Eye (tissue), 1 donor: ENCODE results near the gene PIMREG.
"Not testable (repeated sequence)": the region's sequence is repeated elsewhere in the genome, so short reads cannot be mapped to it uniquely, and the experiment has no call there.

Experiments used
- DNase-seq: peaks from one replicate; pipeline ENCODE4 v3.0.0-alpha.2; 2015

The PIMREG gene

DNA sequence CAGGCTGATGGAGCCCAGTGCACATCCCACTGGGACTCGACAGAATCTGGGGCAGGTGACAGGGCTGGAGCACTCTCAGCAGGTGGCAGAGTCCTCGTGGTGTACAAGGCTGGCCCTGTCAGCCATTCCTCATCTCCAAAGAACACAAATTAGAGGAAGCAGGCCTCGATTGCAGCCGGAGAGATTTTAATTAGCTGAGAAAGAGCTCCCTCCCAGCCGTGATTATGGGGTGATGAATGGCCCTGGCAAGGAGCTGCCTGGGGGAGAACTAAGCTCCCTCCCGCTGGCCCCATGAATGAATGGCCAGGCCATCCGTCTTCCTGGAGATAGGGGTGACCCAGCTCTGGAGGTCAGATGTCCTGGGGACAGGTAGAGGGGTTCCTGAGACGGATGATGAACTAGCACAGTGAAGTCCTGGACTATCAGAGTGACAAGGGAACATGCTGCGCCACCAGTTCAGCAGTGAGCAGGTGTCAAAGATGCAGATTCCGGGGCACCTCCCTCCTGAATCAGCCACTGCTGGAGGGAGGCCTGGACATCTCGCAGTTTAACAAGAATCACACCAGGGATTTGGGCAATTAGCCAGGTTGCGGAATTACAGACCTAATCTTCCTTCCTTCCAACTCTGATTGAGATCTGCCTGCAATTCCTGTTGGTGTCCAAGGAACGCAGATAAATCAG is 35.5 kb downstream of the PIMREG start:
- DNase-seq, result peak; percentile 71

DNA sequence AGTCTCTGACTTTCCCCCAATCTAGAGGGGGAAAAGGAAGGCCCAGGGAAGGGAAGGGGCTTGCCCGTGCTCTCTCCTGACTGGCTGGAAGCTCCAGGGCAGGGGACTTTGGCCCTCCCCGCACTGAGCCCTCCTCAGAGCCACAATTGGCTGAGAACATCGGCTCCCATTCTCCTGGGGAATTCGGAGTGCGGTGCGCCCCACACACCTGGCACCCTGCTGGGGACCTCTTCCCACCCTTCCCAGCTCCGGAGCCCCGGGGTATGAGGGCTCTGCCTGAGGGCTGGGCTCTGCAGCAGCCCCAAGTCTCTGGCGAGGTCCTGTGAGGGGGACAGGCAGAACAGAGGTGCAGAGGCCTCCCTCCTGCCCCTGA is 36.0 kb downstream of the PIMREG start:
- no peak for DNase-seq

DNA sequence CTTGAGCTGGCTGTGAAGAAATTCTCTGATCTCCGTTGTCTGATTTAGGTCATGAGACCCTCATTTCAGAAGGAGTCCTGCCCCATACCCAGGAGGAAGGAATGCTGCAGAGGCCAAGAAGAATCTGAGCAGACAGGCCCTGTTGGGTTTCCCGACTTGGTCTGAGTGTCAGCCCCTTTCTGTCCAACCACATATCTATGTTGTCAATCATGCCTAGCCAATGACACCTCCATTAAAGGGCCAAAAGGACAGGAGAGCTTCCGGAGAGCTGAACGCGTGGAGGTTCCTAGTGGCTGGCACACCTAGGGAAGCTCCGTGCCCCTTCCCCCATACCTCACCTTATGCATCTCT is 37.8 kb downstream of the PIMREG start:
- no peak for DNase-seq

DNA sequence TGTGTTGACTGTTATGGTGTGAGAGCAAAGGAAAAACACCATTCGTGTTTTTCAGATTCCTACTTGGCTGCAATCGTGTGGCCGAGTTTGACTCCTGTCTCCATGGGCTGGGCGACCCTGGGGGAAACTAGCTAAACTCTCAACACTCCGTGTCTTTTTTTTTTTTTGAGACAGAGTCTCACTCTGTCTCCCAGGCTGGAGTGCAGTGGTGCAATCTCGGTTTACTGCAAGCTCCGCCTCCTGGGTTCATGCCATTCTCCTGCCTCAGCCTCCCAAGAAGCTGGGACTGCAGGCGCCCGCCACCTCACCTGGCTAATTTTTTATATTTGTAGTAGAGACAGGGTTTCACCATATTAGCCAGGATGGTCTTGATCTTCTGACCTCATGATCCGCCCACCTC is 38.5 kb downstream of the PIMREG start:
- not testable (repeated sequence) for DNase-seq

DNA sequence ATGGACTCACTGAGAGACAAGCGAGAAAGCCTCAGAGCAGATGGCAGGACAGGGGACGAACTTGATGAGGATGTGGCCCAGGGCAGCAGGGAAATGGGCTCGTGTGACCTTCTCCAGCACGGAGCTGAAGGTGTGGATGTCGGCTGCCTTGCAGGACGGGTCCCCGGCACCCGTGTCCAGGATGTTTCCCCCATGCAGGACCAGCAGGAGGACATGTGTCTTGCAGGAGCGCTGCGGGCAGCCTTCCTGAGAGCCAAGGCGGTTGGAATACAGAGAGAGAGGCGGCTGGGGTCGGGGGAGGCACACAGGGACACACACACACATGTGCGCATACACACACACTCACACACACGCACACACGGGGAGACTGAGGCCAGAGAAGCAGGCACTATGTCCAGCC is 39.3 kb downstream of the PIMREG start:
- DNase-seq, result no peak

DNA sequence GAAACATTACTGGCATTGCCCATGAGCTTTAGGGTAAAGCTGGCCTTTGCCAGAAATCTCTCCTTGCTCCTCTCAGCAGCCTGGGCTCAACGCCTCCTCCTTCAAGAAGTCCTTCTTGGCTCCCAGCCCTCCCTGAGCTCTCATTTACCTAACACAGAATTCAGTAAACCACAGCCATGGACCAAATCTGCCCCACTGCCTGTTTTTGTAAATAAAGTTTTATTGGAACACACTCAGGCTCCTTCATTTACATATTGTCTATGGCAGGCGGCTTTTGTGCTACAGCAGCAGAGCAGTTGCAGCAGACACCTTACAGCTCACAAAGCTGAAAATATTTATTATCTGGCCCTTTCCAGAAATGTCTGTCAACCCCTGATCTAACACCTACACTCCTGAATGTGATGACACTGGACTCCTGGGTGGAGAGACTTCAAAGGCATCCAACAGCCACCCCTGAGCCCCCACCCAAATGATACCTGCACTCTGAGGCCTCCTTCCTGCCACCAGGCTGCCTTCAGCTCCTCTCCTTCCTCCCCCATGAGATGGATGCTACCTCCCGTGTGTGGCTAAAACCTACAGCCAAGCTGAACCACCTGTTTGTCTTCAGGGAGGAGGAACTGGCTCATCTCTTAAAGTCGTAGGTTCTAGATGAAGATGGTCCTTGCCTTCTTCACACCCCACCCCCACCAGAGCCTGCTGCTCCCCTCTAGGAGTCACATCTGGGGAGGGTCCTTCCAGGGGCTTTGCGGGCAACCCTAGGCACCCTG is 41.6 kb downstream of the PIMREG start:
- DNase-seq, result no peak

DNA sequence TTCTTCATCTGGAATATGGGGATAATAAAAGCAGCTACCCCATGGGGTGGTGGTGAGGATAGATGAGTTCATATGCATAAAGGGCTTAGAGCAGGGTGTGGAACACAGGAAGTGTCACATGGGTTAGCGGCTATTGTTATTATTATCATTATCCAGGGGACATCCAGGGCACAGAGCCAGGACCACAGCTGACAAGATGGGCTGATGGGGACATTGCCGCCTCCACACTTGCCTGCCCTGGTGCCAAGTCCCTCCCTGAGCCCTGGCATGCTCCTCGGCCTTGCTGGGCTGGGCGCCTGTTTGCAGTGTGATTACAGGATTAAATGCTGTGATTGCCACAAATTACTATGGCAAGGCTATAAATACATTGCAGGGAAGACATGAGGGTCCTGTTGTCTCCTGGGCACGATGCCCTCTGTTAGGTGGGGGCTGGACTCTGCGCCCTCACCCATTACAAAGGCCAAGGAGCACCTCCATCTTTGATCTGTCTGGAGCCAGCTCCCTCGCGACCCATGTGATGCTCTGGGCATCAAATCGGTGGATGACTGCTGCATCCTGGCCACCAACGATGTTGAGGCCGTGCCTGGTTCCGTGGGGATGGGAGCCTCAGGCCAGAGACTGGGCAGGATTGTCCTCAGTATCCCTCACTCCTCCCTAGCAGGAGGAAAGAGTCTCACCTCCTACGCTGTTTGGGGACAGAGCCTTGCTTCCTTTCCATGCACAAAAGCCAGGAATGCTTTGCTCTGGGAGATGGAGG is 43.2 kb downstream of the PIMREG start:
- no peak for DNase-seq

DNA sequence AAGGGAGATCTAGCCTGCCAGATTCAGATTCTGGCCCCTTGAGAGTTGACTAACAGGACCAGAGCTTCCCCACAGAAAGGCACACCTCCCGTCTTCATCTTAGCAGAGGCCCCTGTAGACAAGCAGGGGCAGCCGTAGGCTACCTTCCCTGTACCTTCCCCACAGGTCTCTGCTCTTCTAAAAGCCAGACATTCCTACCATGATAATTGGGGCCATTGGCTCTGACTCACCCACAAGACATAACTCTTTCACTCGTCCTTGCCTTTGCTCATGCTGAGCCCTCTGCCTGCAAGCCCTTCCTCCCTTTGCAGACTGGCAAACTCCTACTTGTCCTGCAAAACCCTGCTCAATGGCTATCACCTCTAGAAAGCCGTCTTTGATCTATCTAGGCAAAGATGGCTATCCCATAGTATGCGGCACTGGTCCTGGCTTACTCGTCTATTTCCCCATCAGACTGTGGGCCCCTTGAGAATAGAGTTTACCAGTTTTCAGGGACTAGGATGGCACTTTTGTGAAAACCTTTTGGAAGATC is 43.8 kb downstream of the PIMREG start:
- no peak for DNase-seq

DNA sequence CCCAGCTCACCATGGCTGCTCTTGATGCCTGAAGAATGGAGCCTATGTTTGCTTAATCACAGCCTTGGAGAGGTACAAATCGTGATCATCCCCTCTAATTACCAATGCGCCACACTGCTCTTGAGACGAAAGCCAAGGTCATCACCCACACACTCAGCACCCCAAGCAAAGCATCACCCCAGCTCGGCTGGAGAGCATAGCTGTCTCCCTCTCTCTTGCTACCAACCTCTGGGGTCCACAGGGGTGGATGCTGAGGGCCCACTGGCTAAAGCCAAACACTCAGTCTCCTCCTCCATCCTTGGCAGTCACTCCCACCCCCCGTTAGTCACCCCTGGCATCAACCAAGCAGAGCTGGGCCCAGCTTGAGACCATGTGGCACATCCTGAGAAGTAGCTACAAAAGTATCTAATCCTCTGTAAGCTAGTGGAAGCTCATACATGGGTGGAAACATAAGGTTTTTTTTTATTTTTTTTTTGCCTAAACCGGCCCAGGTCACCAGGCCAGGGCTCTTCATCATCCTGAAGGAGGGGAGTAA is 44.8 kb downstream of the PIMREG start:
- no peak for DNase-seq

DNA sequence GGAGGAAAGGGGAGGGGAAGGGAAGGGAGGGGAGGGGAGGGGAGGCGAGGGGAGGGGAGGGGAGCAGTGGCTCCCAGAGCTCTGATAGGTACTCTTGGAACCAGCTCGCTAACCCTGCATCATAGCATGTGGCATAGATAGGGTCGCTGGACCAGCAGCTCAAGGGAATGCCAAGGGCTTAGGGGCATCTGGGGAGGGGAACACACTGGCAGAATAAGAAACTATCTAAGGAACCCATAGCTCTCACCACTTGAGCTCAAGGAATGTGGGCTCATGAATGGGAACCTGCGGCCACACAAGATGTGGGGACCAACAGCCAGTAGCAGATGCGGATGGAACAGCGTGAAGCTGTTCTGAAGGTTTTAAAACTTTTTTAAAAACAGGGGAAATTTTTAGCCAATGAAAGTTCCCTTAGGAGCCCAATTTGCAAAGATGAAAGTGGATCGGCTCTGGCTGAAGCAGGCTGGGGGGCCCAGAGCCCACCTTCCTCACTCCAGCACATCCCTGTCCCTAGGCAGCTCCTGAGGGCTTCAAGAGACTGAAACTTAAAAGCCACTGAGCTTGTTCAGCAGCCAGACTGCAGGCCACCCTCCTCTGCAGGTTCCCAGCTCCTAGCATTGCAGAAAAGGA is 46.9 kb downstream of the PIMREG start:
- no peak for DNase-seq

DNA sequence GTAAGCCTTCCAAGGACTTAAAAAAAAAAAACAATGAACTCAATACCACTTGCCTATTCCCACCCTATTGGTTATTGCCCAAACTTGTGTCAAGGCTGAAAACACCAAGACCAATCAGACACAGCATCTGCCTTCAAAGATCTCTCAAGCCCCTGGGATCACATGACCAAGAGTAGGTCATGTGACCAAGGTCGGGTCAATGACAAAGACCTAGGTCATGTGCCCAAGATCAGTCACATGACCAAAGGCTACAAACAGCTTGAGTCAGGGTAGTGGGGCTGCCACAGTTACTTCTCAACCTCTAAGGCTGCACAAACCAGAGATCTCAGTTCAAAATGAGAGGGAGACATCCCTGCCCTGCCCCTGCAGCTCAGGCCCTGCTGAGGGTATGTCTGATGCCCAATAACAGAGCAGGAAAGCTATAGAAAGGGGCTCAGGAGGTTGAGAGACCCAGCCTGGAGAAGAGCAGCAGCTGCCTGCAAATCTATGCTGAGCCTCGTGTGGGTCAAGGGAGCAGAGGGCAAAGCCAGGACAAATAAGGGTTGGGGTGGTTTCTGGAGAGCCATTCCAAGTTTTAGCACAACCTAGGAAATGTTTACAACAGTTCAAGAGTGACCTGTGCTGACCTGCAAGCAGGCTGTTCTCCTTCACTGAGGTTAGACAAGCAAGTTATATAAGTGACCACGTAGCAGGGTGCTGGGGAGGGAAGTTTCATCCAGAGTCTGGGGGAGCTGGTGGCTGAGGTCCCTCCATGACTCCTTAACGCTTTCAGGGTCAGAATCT is 48.8 kb downstream of the PIMREG start:
- DNase-seq, result no peak

DNA sequence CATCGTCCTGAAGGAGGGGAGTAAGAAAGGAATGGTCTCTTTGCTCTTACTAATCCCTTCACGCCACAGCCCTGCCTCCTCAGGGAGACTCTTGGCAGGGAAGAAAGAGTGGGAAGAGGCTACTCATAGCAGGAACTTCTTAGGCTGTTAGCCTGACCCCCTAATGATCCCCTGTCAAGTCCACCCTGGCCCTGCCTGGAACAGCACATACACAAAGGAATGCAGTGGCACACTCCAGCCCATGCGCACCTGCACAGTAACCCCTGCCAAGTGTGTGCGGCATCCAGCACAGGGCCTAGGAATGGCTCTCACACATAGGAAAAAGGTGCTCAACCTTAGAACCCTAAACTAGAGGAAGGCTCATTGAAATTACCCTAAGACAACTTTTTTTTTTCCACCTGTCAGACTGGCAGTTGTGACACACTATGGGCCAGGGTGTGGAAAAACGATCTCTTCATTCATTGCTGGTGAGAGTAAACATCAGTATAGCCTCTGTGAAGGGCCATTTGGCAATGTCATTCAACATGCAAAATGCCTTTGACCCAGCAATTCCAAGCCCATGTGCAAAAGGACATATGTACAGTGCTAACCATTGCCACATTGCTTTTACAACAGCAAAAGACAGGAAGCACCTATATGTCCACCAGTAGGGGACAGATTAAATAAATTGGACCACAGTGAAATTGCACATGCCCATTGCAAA is 50.1 kb downstream of the PIMREG start:
- no peak for DNase-seq

DNA sequence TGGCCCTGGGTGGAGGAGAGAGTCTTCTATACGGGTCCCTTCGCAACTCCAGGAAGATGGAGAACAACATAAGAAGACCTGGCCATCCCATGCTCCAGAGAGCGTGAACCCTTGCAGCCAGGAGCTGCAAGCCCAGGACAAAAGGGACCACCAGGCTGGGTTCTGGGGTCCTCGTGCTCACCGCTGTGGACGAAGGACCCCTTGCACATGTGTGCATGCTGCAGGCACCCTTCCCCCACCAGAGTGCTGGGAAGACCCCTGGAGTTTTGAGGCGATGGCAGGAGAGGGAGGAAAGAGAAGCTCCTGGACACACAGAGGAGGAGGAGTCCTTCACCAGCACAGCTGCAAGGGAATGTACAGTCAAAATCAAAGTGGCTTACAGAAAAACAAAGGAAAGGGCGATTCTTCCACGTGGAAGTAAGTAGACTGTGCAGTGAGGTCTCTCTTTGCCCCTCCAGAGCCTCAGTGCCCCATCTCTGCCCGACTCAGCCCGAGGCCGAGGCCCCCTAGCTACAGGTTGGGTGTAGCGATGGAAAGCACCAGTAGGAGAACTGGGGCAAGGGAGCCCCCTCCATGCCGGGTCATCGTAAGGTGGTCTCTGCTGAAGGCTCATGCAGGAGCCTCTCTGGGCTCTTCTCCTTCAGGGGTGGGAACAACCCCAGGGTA is 51.3 kb downstream of the PIMREG start:
- no peak for DNase-seq

DNA sequence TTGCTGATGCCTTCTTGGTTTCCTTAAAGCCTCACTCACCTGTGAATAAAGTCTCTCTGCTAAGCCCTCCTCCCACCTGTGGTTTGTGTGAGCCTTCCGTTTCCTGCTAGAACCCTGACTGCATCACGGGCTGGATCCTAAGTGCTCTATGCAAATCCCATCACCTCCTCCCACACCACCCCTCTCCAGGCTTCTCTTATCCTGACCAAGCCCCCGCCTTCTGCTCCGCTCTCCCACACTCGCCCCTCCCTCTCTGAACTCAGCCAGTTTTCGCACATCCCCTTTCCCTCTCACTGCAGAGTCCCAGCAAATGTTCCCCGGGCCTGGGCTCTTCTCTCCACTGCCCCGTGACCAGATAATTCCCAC is 51.8 kb downstream of the PIMREG start:
- DNase-seq, result no peak

DNA sequence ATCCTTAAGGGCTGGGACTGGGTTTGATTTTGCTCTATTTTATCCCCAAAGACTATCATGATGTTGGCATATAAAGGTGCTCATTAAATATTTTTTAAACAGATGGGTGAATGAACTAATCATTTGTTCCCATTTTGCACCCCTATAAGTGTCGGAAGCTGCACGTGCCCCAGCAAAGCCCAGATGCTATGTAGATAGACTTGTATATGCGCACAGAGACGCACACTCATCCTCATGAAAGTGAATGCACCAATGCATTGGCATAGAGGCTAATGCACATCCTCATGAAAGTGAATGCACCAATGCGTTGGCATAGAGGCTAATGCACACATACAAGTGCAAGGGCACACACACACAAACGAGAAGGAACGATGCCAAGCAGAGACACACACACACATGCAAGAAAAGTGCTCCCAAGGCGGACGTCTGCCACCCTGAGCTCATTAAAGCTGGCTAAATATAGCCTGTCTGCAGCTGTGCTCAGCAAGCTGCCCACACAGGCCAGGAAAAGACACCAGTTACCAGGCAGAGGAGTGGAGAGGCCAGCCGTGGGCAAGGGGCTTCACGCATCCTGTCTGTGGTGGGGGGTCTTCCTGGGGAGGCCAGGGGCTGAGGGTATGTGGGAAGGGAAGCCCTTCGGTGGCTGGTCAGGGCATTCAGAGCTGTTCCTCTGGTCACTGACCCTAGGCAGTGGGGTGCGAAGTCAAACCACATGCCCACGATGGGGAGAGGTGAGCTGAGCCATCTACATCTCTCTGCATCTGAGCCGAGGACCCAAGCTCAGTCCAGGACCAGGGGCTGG is 52.6 kb downstream of the PIMREG start:
- no peak for DNase-seq

DNA sequence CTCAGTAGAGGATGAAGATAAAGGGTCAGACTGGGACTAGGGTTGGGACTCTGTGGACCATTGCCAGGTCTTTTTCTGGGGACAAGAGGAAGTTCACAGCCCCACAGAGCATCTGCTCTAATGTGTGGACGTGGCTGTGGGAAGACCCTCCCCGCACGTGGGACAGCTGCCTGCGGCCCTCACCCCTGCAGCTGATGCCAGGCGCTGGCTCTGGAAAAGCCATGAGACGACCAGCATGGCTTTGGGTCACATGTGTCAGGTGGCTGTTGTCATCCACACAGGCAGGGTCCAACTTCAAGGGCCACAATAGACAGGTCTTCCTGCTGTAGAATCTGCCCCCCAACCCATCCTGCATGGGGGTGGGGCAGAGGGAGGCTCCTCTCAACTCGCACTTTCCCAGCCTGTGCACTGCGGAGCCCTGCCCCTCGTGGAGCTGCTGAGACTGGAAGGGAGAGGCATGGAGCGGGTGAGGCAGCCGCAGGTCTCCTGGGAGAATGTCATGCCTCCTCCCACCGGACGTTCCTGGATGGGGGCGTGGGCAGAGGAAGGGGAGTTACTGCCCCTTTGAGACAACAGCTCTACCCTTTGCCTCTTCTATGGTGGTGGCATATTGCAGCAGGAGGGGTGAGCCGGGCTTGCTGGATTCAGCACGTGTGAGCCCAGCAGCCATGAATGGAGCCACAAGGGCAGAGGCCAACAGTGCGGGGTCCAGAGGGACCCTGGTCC is 53.4 kb downstream of the PIMREG start:
- no peak for DNase-seq

DNA sequence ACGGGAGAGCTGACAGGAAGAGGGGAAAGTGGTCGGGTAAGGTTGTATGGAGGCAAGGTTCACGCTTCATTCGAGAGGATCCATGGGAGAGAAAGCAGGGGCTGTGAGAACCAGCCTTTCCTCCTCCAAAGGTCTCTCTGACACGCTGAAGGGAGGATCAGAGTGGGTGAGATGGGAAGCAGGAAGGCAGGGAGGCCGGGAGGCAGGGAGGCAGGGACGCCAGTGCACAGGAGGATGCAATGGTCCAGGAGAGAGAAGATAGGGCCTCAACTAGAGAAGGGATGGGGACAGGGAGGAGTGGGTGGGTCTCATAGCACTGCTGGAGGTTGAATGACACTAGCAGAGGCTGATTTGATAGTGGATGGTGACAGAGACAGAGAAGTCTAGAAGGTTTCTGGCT is 54.1 kb downstream of the PIMREG start:
- DNase-seq, result no peak

DNA sequence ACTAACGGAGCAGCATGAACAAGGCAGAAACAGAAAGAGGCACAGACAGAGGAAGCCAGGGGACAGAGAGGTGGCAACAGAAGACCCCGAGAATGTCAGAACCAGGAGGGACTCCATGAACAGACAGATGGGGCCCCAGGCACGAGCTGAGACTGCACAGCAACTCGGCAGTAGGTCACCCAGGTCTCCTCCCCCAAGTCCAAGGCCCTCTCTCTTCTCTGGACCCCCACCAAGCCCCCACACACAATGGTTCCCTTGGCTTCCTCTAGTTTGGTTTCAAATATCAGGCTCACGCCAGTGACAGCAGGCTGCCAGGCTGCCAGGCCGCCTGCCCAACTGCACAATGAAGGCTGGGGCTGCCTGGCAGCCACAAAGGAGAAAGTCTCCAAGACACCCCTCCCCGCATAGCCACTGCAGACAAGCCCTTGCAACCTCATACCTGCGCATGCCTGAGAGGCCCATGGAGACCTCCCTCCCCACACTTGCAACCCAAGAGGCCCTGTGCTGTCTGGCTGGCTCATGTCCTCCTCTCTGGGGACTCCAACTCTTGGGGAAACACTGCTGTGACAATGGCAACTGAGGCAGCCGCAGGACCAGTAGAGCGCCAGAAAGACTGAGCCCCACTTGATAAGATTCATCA is 54.8 kb downstream of the PIMREG start:
- DNase-seq, result no peak
